Measurements from ENCODE around the gene LIX1L. TPM values are rescaled to one million over a fixed set of nuclear protein-coding genes. Genes with fewer than 3 reads are reported as not detected.

The LIX1L gene
- total and polyA plus RNA-seq, 8 donors = 28.9 to 45.7 (median 41.9) TPM

DNA sequence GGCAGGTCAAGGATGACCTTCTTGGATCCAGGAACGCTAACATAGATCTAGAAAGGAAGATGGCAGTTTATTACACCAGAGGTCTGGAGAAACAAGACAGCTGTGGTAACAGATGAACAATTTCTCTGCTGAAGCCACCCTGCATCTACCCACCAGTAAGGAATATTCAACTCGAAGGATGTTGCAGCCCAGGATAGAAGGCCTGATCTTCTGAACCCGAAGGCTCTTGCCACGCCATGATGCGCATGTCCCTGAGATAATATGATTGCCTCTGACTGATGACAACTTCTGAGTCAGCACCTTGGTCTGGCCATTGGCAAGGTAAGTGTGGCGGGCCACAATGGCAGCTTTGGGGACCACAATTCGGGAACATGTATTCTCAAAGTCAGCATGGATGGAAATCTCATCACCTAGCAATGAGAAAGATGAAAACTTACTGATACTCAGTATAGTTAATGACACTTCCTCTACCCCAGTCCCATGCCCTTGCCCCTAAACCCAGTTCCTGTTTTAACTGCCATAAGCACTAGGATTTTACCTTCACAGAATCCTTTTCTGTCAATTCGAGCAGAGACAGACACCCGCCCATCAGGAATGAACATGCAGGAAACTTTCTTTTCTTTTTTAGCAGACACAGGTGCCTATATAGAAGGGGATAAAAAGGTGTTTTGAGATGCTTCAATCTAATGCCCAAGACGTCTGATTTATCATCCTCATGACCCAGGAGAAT lies 36.7 kb upstream of the LIX1L start:
- no peak for ATAC-seq
- Histone ChIP-seq H3K4me3 (peak overlapping the region; percentile 64 to 96), H3K27ac (peak overlapping the region; percentile 92), H3K4me1 (peaks cover 18 to 74% of the 10 kb centered on the region in 2 donors), H3K9me3 (no peaks in the 10 kb centered on the region), H3K36me3 (peaks cover 0 to 40% of the 10 kb centered on the region in 2 donors), H3K27me3 (no peaks in the 10 kb centered on the region)
- TF ChIP-seq, protein P1, sequence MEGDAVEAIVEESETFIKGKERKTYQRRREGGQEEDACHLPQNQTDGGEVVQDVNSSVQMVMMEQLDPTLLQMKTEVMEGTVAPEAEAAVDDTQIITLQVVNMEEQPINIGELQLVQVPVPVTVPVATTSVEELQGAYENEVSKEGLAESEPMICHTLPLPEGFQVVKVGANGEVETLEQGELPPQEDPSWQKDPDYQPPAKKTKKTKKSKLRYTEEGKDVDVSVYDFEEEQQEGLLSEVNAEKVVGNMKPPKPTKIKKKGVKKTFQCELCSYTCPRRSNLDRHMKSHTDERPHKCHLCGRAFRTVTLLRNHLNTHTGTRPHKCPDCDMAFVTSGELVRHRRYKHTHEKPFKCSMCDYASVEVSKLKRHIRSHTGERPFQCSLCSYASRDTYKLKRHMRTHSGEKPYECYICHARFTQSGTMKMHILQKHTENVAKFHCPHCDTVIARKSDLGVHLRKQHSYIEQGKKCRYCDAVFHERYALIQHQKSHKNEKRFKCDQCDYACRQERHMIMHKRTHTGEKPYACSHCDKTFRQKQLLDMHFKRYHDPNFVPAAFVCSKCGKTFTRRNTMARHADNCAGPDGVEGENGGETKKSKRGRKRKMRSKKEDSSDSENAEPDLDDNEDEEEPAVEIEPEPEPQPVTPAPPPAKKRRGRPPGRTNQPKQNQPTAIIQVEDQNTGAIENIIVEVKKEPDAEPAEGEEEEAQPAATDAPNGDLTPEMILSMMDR (IDR thresholded peaks at IDR 0.05) = no peak
- peak in 1 of 4 donors; percentile 33 for DNase-seq
- intact Hi-C loops (cut with DNase I) = no loop called here

GRCh38 chr1:145993618-145994390 lies 36.0 kb upstream of the LIX1L start:
- DNase-seq = peak in 1 of 4 donors; percentile 28
- peaks cover 15 to 74% of the 10 kb centered on the region in 2 donors for H3K4me1 ChIP-seq
- no peaks in the 10 kb centered on the region for H3K27me3 ChIP-seq
- H3K27ac ChIP-seq = peak overlapping the region; percentile 92
- intact Hi-C loops (cut with DNase I) = no loop called here
- H3K9me3 ChIP-seq = no peaks in the 10 kb centered on the region
- TF ChIP-seq, protein P1 (IDR thresholded peaks at IDR 0.05) = no peak
- ATAC-seq = no peak
- H3K36me3 ChIP-seq = peaks cover 0 to 40% of the 10 kb centered on the region in 2 donors
- peak overlapping the region; percentile 64 to 96 for H3K4me3 ChIP-seq

- intact Hi-C loops (cut with DNase I) = no loop called here
- peak overlapping the region; percentile 64 to 96 for H3K4me3 ChIP-seq
- TF ChIP-seq, protein P1 (IDR thresholded peaks at IDR 0.05) = no peak
- no peaks in the 10 kb centered on the region for H3K27me3 ChIP-seq
- ATAC-seq (no peak), DNase-seq (no peak)
- peak overlapping the region; percentile 92 for H3K27ac ChIP-seq
- no peaks in the 10 kb centered on the region for H3K9me3 ChIP-seq
- peaks cover 0 to 40% of the 10 kb centered on the region in 2 donors for H3K36me3 ChIP-seq
- peaks cover 15 to 73% of the 10 kb centered on the region in 2 donors for H3K4me1 ChIP-seq
Observed at GRCh38 chr1:145992958-145993617, 35.3 kb upstream of the LIX1L start.

GRCh38 chr1:145992502-145992936 lies 34.7 kb upstream of the LIX1L start:
- TF ChIP-seq, protein P1 (IDR thresholded peaks at IDR 0.05) = no peak
- DNase-seq (peak in 1 of 4 donors; percentile 25), ATAC-seq (no peak)
- Histone ChIP-seq H3K9me3 (no peaks in the 10 kb centered on the region), H3K4me3 (peak overlapping the region; percentile 64 to 96), H3K27me3 (no peaks in the 10 kb centered on the region), H3K4me1 (peaks cover 15 to 73% of the 10 kb centered on the region in 2 donors), H3K27ac (peak overlapping the region; percentile 92), H3K36me3 (peaks cover 0 to 40% of the 10 kb centered on the region in 2 donors)
- intact Hi-C loops (cut with DNase I) = no loop called here

Measured in left lung (tissue), 10 donors.